Ishikawa (cell line): ENCODE measurements around the gene OBSCN.

Source experiments
- CEBPB ChIP-seq: IDR thresholded peaks from 2 replicates; pipeline ENCODE4 v1.6.1; 2012
- EGR1 ChIP-seq: IDR thresholded peaks from 2 replicates; pipeline ENCODE4 v1.6.1; 2012
- EP300 ChIP-seq: IDR thresholded peaks from 2 replicates; pipeline ENCODE4 v1.6.1; 2012; ENCODE audit warnings: borderline replicate concordance
- FOXM1 ChIP-seq: IDR thresholded peaks from 2 replicates; pipeline ENCODE4 v1.6.1; 2012; ENCODE audit warnings: low read depth, borderline replicate concordance
- MAX ChIP-seq: IDR thresholded peaks from 2 replicates; pipeline ENCODE4 v1.6.1; 2012
- TAF1 ChIP-seq: IDR thresholded peaks from 2 replicates; pipeline ENCODE4 v1.6.1; 2012; ENCODE audit warnings: low read depth, mild to moderate bottlenecking

- no peak for TF ChIP-seq CEBPB
- no peak for TF ChIP-seq EP300
- TF ChIP-seq TAF1 = no peak
- no peak for TF ChIP-seq EGR1
- TF ChIP-seq FOXM1 = no peak
- TF ChIP-seq MAX = no peak
Observed at GRCh38 chr1:228162286-228163006, 45.4 kb upstream of the OBSCN start.
